Natural killer cell (primary cell): ENCODE results near the gene ZNF74. TPM values are rescaled to one million over a fixed set of nuclear protein-coding genes. Genes with fewer than 3 reads are reported as not detected.

Experiments used
- ATAC-seq, 3 donors: fragments of 150-1000 bp in 2 of 3; fragments of 200-7000 bp in 1 of 3; cut with Tn5 transposase; 1 replicate in 1 of 3; 2 replicates in 2 of 3; pipeline ENCODE4 v1.10.0; 2021; ENCODE audit warnings: mild to moderate bottlenecking in 2 of 3, moderate library complexity in 2 of 3
- DNase-seq, 2 donors: peaks; one replicate each; pipeline versions ENCODE4 v3.0.0 to v3.0.0-alpha.2; 2013 to 2021; ENCODE audit warnings: mixed read lengths in 1 of 2
- H3K27ac ChIP-seq: one replicate; pipeline ENCODE4 v1.5.1; 2013; ENCODE audit warnings: mild to moderate bottlenecking, low read length
- H3K27me3 ChIP-seq: one replicate; pipeline ENCODE4 v1.6.1; 2013; ENCODE audit warnings: low read length; ENCODE audit not compliant: control insufficient read depth, insufficient read depth
- H3K36me3 ChIP-seq: one replicate; pipeline ENCODE4 v1.6.1; 2013; ENCODE audit warnings: low read length; ENCODE audit not compliant: control insufficient read depth, insufficient read depth
- H3K4me1 ChIP-seq: one replicate; pipeline ENCODE4 v1.6.1; 2013; ENCODE audit warnings: low read length; ENCODE audit not compliant: control insufficient read depth, insufficient read depth
- H3K4me3 ChIP-seq: one replicate; pipeline ENCODE4 v1.5.1; 2013; ENCODE audit warnings: low read length
- H3K9me3 ChIP-seq: one replicate; pipeline ENCODE4 v1.6.1; 2013; ENCODE audit warnings: low read length; ENCODE audit not compliant: control insufficient read depth, insufficient read depth
- H3K27ac Mint-ChIP-seq, 2 donors: one replicate each; pipeline ENCODE4 v1.8.0; 2022; ENCODE audit warnings: mild to moderate bottlenecking in 2 of 2, mixed read lengths in 2 of 2, moderate library complexity in 1 of 2
- H3K27me3 Mint-ChIP-seq, 2 donors: one replicate each; pipeline ENCODE4 v1.8.0; 2022; ENCODE audit warnings: low read depth in 2 of 2, mixed read lengths in 2 of 2
- H3K36me3 Mint-ChIP-seq: one replicate; pipeline ENCODE4 v1.8.0; 2022; ENCODE audit warnings: mixed read lengths
- H3K4me1 Mint-ChIP-seq, 2 donors: one replicate each; pipeline ENCODE4 v1.8.0; 2022; ENCODE audit warnings: mixed read lengths in 2 of 2
- H3K4me3 Mint-ChIP-seq: one replicate; pipeline ENCODE4 v1.8.0; 2022; ENCODE audit warnings: mild to moderate bottlenecking, moderate library complexity, mixed read lengths
- H3K9me3 Mint-ChIP-seq, 2 donors: one replicate each; pipeline ENCODE4 v1.8.0; 2022; ENCODE audit warnings: mixed read lengths in 2 of 2
- CTCF ChIP-seq: fragments of 200-600 bp; IDR thresholded peaks from one replicate; pipeline ENCODE4 v1.8.0; 2022; ENCODE audit warnings: antibody characterized with exemption
- WGBS: methylation state at CpG from one replicate; pipeline ENCODE4 v1.1.7; 2013; ENCODE audit warnings: missing lambda C conversion rate; ENCODE audit not compliant: insufficient coverage; 5-methylcytosine and 5-hydroxymethylcytosine counted together
- intact Hi-C: fragments of 100-400 bp; cut with micrococcal nuclease; formaldehyde crosslinking; loops from one replicate; pipeline ENCODE4 v1.14.2; 2022
- total RNA-seq, 4 donors: library from RNA; stranded (reverse); fragments of 120-200 nt in 1 of 4; gene quantifications; one replicate each; pipeline versions ENCODE4 v1.2.3 to v1.2.4, GENCODE V29; 2013 to 2022

ZNF74 gene
- total RNA-seq, 3 donors from 2014 or later (not counting 1 experiment from before 2014, with no cell fraction given) = 7.7 to 18.2 (median 10.4) TPM

- Histone ChIP-seq H3K36me3 (peaks cover 3% of the 10 kb centered on the region), H3K27me3 (peaks cover 33% of the 10 kb centered on the region), H3K27ac (no peak overlapping the region), H3K4me3 (peak overlapping the region; percentile 12), H3K9me3 (no peaks in the 10 kb centered on the region), H3K4me1 (peaks cover 24% of the 10 kb centered on the region)
- 2% methylated on average over 61 of the region's 61 CpGs for WGBS
- ATAC-seq (peak in 2 of 3 donors; percentile 30), DNase-seq (peak in 1 of 2 donors; percentile 37)
- Mint-ChIP-seq H3K36me3 (no peaks in the 10 kb centered on the region), H3K4me3 (peak overlapping the region; percentile 85), H3K4me1 (peaks cover 11 to 34% of the 10 kb centered on the region in 2 donors), H3K27me3 (peaks cover 36 to 45% of the 10 kb centered on the region in 2 donors), H3K9me3 (no peaks in the 10 kb centered on the region), H3K27ac (peak overlapping the region in 1 of 2 donors; percentile 36)
- no peak for TF ChIP-seq CTCF
- intact Hi-C loops = no loop called here
Observed at GRCh38 chr22:20436768-20437612, 43.0 kb downstream of the ZNF74 start.

- peak within 1 kb of the TSS in 1 of 2 donors; percentile 36 for H3K27ac Mint-ChIP-seq
- H3K4me1 Mint-ChIP-seq = peaks cover 11 to 33% of the 10 kb centered on the region in 2 donors
- peaks cover 23% of the 10 kb centered on the region for H3K4me1 ChIP-seq
- peaks cover 34 to 39% of the 10 kb centered on the region in 2 donors for H3K27me3 Mint-ChIP-seq
- intact Hi-C loops = no loop called here
- DNase-seq (no peak), ATAC-seq (peak in 2 of 3 donors; percentile 58 to 61)
- 4% methylated on average over 95 of the region's 95 CpGs for WGBS
- no peaks in the 10 kb centered on the region for H3K9me3 Mint-ChIP-seq
- H3K36me3 Mint-ChIP-seq = no peaks in the 10 kb centered on the region
- H3K9me3 ChIP-seq = no peaks in the 10 kb centered on the region
- peak within 1 kb of the TSS; percentile 12 for H3K4me3 ChIP-seq
- peaks cover 8% of the 10 kb centered on the region for H3K36me3 ChIP-seq
- H3K27me3 ChIP-seq = peaks cover 29% of the 10 kb centered on the region
- no peak for TF ChIP-seq CTCF
- peak within 1 kb of the TSS; percentile 85 for H3K4me3 Mint-ChIP-seq
- H3K27ac ChIP-seq = no peak within 1 kb of the TSS
Observed at GRCh38 chr22:20437613-20438426, 43.9 kb downstream of the ZNF74 start, which contains the start of gene SCARF2. TSS of gene SCARF2 (minus strand) at chr22:20437825. CDS start at chr22:20437754, 71 bp downstream.

- 39% methylated on average over 6 of the region's 6 CpGs for WGBS
- no peaks in the 10 kb centered on the region for H3K9me3 ChIP-seq
- no peak overlapping the region for H3K27ac ChIP-seq
- Mint-ChIP-seq H3K4me1 (peaks cover 11 to 33% of the 10 kb centered on the region in 2 donors), H3K36me3 (no peaks in the 10 kb centered on the region), H3K27me3 (peaks cover 30 to 36% of the 10 kb centered on the region in 2 donors), H3K27ac (no peak overlapping the region), H3K4me3 (peak overlapping the region; percentile 4), H3K9me3 (no peaks in the 10 kb centered on the region)
- H3K4me3 ChIP-seq = no peak overlapping the region
- ATAC-seq (no peak), DNase-seq (no peak)
- H3K27me3 ChIP-seq = peaks cover 29% of the 10 kb centered on the region
- intact Hi-C loops = no loop called here
- peaks cover 12% of the 10 kb centered on the region for H3K36me3 ChIP-seq
- peaks cover 23% of the 10 kb centered on the region for H3K4me1 ChIP-seq
- TF ChIP-seq CTCF = no peak
Observed at GRCh38 chr22:20438427-20438677, 44.4 kb downstream of the ZNF74 start.
